Stimulated activated naive B cell treated with anti-CD40 and anti-IgM and Interleukin-4, amounts not matched to agents 10 μg/mL and 1 μg/mL and 100 μg/mL, for 72 hours (primary cell): Measurements from ENCODE around the gene SEBOX.
"Not testable (repeated sequence)": the region's sequence is repeated elsewhere in the genome, so short reads cannot be mapped to it uniquely, and the experiment has no call there.

ENCODE experiments used
- ATAC-seq, 2 donors: fragments of 150-1000 bp; cut with Tn5 transposase; replicated peaks; 2 replicates each; pipeline ENCODE4 v1.10.0; 2021; ENCODE audit warnings: moderate library complexity in 1 of 2
- DNase-seq: peaks from one replicate; pipeline ENCODE4 v3.0.0; 2021
- H3K27ac Mint-ChIP-seq: one replicate; pipeline ENCODE4 v1.8.0; 2022; ENCODE audit warnings: mild to moderate bottlenecking, mixed read lengths
- H3K27me3 Mint-ChIP-seq, 2 donors: one replicate each; pipeline ENCODE4 v1.8.0; 2022; ENCODE audit warnings: mixed read lengths in 2 of 2
- H3K36me3 Mint-ChIP-seq, 2 donors: one replicate each; pipeline ENCODE4 v1.8.0; 2022; ENCODE audit warnings: mixed read lengths in 2 of 2, mild to moderate bottlenecking in 1 of 2
- H3K4me1 Mint-ChIP-seq, 2 donors: one replicate each; pipeline ENCODE4 v1.8.0; 2022; ENCODE audit warnings: mixed read lengths in 2 of 2, mild to moderate bottlenecking in 1 of 2
- H3K4me3 Mint-ChIP-seq, 2 donors: one replicate each; pipeline ENCODE4 v1.8.0; 2022; ENCODE audit warnings: mild to moderate bottlenecking in 2 of 2, mixed read lengths in 2 of 2, moderate library complexity in 1 of 2
- H3K9me3 Mint-ChIP-seq, 2 donors: one replicate each; pipeline ENCODE4 v1.8.0; 2022; ENCODE audit warnings: mixed read lengths in 2 of 2, mild to moderate bottlenecking in 1 of 2

SEBOX gene

GRCh38 chr17:28346199-28346580, 18.8 kb downstream of the SEBOX start:
- DNase-seq (no peak), ATAC-seq (no peak)
- Mint-ChIP-seq H3K27ac (peak overlapping the region; percentile 3), H3K27me3 (no peaks in the 10 kb centered on the region), H3K4me3 (no peak overlapping the region), H3K4me1 (peaks cover 0 to 4% of the 10 kb centered on the region in 2 donors), H3K36me3 (peaks cover 46 to 60% of the 10 kb centered on the region in 2 donors), H3K9me3 (no peaks in the 10 kb centered on the region)

GRCh38 chr17:28345419-28346198, 19.4 kb downstream of the SEBOX start:
- H3K4me3 Mint-ChIP-seq, result no peak overlapping the region
- peaks cover 0 to 4% of the 10 kb centered on the region in 2 donors for H3K4me1 Mint-ChIP-seq
- H3K27ac Mint-ChIP-seq, result no peak overlapping the region
- ATAC-seq (no peak), DNase-seq (no peak)
- H3K9me3 Mint-ChIP-seq, result no peaks in the 10 kb centered on the region
- no peaks in the 10 kb centered on the region for H3K27me3 Mint-ChIP-seq
- H3K36me3 Mint-ChIP-seq, result peaks cover 43 to 57% of the 10 kb centered on the region in 2 donors

- H3K4me3 Mint-ChIP-seq, result no peak overlapping the region
- H3K27ac Mint-ChIP-seq, result no peak overlapping the region
- H3K4me1 Mint-ChIP-seq, result peaks cover 0 to 4% of the 10 kb centered on the region in 2 donors
- no peaks in the 10 kb centered on the region for H3K27me3 Mint-ChIP-seq
- no peaks in the 10 kb centered on the region for H3K9me3 Mint-ChIP-seq
- ATAC-seq (no peak), DNase-seq (no peak)
- H3K36me3 Mint-ChIP-seq, result peaks cover 45 to 57% of the 10 kb centered on the region in 2 donors
These were observed 20.5 kb downstream of the SEBOX start for GRCh38 chr17:28344435-28344901.

- Mint-ChIP-seq H3K4me3 (no peak overlapping the region), H3K27ac (no peak overlapping the region), H3K36me3 (peaks cover 48 to 60% of the 10 kb centered on the region in 2 donors)
These were observed 21.0 kb downstream of the SEBOX start for GRCh38 chr17:28344011-28344410.

GRCh38 chr17:28343491-28343932, 21.5 kb downstream of the SEBOX start:
- peaks cover 2 to 4% of the 10 kb centered on the region in 2 donors for H3K4me1 Mint-ChIP-seq
- DNase-seq (no peak), ATAC-seq (no peak)
- H3K9me3 Mint-ChIP-seq, result no peaks in the 10 kb centered on the region
- H3K36me3 Mint-ChIP-seq, result peaks cover 44 to 63% of the 10 kb centered on the region in 2 donors
- H3K4me3 Mint-ChIP-seq, result no peak overlapping the region
- no peaks in the 10 kb centered on the region for H3K27me3 Mint-ChIP-seq
- no peak overlapping the region for H3K27ac Mint-ChIP-seq

More at GRCh38 chr17:28344011-28344410, 21.0 kb downstream of the SEBOX start:
- no peak for DNase-seq
- ATAC-seq, result no peak
- H3K4me1 Mint-ChIP-seq, result peaks cover 0 to 4% of the 10 kb centered on the region in 2 donors
- no peaks in the 10 kb centered on the region for H3K9me3 Mint-ChIP-seq
- no peaks in the 10 kb centered on the region for H3K27me3 Mint-ChIP-seq

GRCh38 chr17:28342313-28342712, 22.7 kb downstream of the SEBOX start:
- Mint-ChIP-seq H3K27ac (no peak overlapping the region), H3K27me3 (no peaks in the 10 kb centered on the region), H3K4me3 (no peak overlapping the region), H3K4me1 (peaks cover 7 to 11% of the 10 kb centered on the region in 2 donors), H3K36me3 (peaks cover 42 to 65% of the 10 kb centered on the region in 2 donors), H3K9me3 (no peaks in the 10 kb centered on the region)
- DNase-seq (no peak), ATAC-seq (no peak)

- H3K4me3 Mint-ChIP-seq, result no peak overlapping the region
- no peak for ATAC-seq
- peaks cover 38 to 63% of the 10 kb centered on the region in 2 donors for H3K36me3 Mint-ChIP-seq
These were observed 23.5 kb downstream of the SEBOX start for GRCh38 chr17:28341516-28341915.

GRCh38 chr17:28340374-28340773, 24.6 kb downstream of the SEBOX start:
- no peaks in the 10 kb centered on the region for H3K9me3 Mint-ChIP-seq
- no peaks in the 10 kb centered on the region for H3K27me3 Mint-ChIP-seq
- ATAC-seq, result no peak
- H3K4me1 Mint-ChIP-seq, result peaks cover 15 to 24% of the 10 kb centered on the region in 2 donors
- peak overlapping the region; percentile 7 for H3K27ac Mint-ChIP-seq
- peaks cover 32 to 56% of the 10 kb centered on the region in 2 donors for H3K36me3 Mint-ChIP-seq
- H3K4me3 Mint-ChIP-seq, result no peak overlapping the region
- no peak for DNase-seq

More at GRCh38 chr17:28341516-28341915, 23.5 kb downstream of the SEBOX start:
- Mint-ChIP-seq H3K9me3 (no peaks in the 10 kb centered on the region), H3K4me1 (peaks cover 15 to 19% of the 10 kb centered on the region in 2 donors), H3K27ac (no peak overlapping the region), H3K27me3 (no peaks in the 10 kb centered on the region)
- DNase-seq, result no peak

GRCh38 chr17:28339431-28339830, 25.6 kb downstream of the SEBOX start:
- Mint-ChIP-seq H3K9me3 (no peaks in the 10 kb centered on the region), H3K4me1 (peaks cover 18 to 30% of the 10 kb centered on the region in 2 donors), H3K36me3 (peaks cover 29 to 51% of the 10 kb centered on the region in 2 donors), H3K4me3 (no peak overlapping the region), H3K27ac (no peak overlapping the region), H3K27me3 (no peaks in the 10 kb centered on the region)
- ATAC-seq, result no peak
- no peak for DNase-seq

- peaks cover 22 to 36% of the 10 kb centered on the region in 2 donors for H3K4me1 Mint-ChIP-seq
- H3K27ac Mint-ChIP-seq, H3K9me3 Mint-ChIP-seq, DNase-seq, H3K27me3 Mint-ChIP-seq, ATAC-seq, H3K4me3 Mint-ChIP-seq: not testable (repeated sequence)
- peaks cover 25 to 45% of the 10 kb centered on the region in 2 donors for H3K36me3 Mint-ChIP-seq
These were observed 26.2 kb downstream of the SEBOX start for GRCh38 chr17:28338769-28339212.

- Mint-ChIP-seq H3K27me3 (no peaks in the 10 kb centered on the region), H3K27ac (no peak overlapping the region), H3K4me3 (no peak overlapping the region), H3K9me3 (no peaks in the 10 kb centered on the region), H3K36me3 (peaks cover 23 to 41% of the 10 kb centered on the region in 2 donors), H3K4me1 (peaks cover 22 to 40% of the 10 kb centered on the region in 2 donors)
- DNase-seq (no peak), ATAC-seq (no peak)
These were observed 26.8 kb downstream of the SEBOX start for GRCh38 chr17:28338056-28338768.

GRCh38 chr17:28335959-28336871, 28.8 kb downstream of the SEBOX start:
- Mint-ChIP-seq H3K27me3 (no peaks in the 10 kb centered on the region), H3K36me3 (peaks cover 11 to 40% of the 10 kb centered on the region in 2 donors), H3K4me3 (peak overlapping the region; percentile 92 to 98), H3K27ac (peak overlapping the region; percentile 96), H3K9me3 (no peaks in the 10 kb centered on the region), H3K4me1 (peaks cover 25 to 48% of the 10 kb centered on the region in 2 donors)
- peak; percentile 9 for DNase-seq
- peak in 1 of 2 donors; percentile 4 for ATAC-seq

GRCh38 chr17:28335201-28335958, 29.6 kb downstream of the SEBOX start, which contains the start of the genes IFT20 and TNFAIP1:
IFT20 (minus strand) TSS chr17:28335472; CDS start chr17:28331985, 3,487 bp downstream.
TNFAIP1 (plus strand) TSS chr17:28335761; CDS start chr17:28339522, 3,761 bp downstream.
- peaks cover 25 to 48% of the 10 kb centered on the region in 2 donors for H3K4me1 Mint-ChIP-seq
- H3K4me3 Mint-ChIP-seq, result peak within 1 kb of the TSS; percentile 92 to 98
- ATAC-seq, result peak; percentile 97 to 98
- peaks cover 8 to 35% of the 10 kb centered on the region in 2 donors for H3K36me3 Mint-ChIP-seq
- no peaks in the 10 kb centered on the region for H3K27me3 Mint-ChIP-seq
- DNase-seq, result peak; percentile 99
- peak within 1 kb of the TSS; percentile 96 for H3K27ac Mint-ChIP-seq
- H3K9me3 Mint-ChIP-seq, result no peaks in the 10 kb centered on the region
